Myocyte (in vitro differentiated cells): ENCODE data around the gene RGMA. TPM values are rescaled to one million over a fixed set of nuclear protein-coding genes. Genes with fewer than 3 reads are reported as not detected.

Experiments used
- DNase-seq: peaks from one replicate; pipeline ENCODE4 v3.0.0-alpha.2; 2012; ENCODE audit warnings: low read depth
- polyA plus RNA-seq: library from polyadenylated mRNA; unstranded; fragments of >200 nt; gene quantifications from one replicate; pipeline ENCODE4 v1.2.1, GENCODE V29; 2012; ENCODE audit warnings: missing spikeins
- total RNA-seq: library from RNA; depleted of rRNA; stranded (reverse); fragments of >200 nt; gene quantifications from 2 replicates; pipeline ENCODE4 v1.2.3, GENCODE V29; 2014

RGMA gene
- 0.10 and 0.16 TPM in 2 replicates for total RNA-seq
- 0.01 TPM for polyA plus RNA-seq

- DNase-seq = no peak
Measured at GRCh38 chr15:93088981-93089726, at the start of gene RGMA. RGMA (minus strand) TSS chr15:93089211; CDS start chr15:93088932, 279 bp downstream.

DNA sequence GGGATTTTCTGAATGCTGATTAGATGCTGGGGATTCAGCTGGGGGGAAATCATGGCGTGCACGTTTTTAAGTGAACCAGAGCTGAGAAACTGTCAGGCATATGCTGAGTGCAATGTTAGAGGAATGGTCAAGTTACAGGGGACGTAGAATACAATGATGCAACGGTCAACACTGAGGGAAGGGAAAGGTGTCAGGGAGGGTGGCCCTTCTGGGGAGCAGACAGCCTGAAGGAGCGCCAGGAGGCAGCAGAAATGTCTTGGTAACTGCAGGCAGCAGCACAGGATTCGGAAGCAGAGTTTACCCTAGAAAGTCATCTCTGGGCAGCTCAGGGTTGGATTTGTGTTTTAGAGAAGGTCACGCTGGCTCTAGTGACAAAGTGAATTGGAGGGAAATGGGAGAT is 47.6 kb upstream of the RGMA start:
- DNase-seq = no peak

GRCh38 chr15:93135997-93136397 is 47.0 kb upstream of the RGMA start:
- no peak for DNase-seq

- no peak for DNase-seq
Measured at GRCh38 chr15:93135459-93135858, 46.4 kb upstream of the RGMA start.

DNA sequence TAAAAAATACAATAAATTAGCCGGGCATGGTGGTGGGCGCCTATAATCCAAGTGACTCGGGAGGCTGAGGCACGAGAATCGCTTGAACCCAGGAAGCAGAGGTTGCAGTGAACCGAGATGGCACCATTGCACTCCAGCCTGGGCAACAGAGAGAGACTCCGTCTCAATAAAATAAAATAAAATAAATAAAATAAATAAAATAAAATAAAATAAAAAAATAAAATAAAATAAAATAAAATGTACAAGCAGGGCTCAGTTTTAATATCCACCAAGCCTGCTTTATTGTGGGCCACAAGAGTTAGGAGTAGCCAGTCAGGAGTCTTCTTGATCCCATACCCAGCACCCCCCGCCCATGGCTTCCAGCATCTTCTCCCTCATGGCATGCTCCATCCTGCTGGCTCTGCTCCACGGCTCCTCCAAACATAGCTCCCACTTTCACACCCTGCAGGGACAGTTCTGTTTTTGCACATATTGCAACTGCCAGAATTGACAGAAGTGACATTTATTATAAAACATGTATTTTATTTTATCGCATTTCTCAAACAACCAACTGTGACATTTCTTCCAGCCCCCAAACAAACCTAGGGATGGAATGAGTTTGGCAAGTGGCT is 42.6 kb upstream of the RGMA start:
- no peak for DNase-seq

- DNase-seq = no peak
Measured at GRCh38 chr15:93129702-93130488, 40.9 kb upstream of the RGMA start.

DNA sequence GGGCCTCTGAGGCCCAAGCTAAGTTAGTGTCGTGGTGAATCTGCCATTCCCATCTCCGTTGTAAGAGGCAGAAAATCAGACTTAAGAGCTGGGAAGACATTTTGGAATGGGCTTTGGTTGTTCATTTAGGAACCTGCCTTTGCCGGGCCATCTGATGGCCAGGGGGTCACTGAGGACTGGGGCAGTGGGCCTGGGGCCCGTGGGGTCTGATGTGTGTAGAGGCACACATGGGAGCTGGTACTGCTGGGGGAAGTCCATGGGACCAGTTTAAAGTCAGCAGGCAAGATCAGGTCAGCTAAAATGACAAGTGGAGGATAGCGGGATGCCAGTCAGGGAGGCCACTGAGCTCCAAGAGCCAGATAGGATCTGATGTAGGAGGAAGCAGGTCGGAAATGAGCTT is 38.3 kb upstream of the RGMA start:
- no peak for DNase-seq

- no peak for DNase-seq
Measured at GRCh38 chr15:93126599-93126998, 37.6 kb upstream of the RGMA start.

DNA sequence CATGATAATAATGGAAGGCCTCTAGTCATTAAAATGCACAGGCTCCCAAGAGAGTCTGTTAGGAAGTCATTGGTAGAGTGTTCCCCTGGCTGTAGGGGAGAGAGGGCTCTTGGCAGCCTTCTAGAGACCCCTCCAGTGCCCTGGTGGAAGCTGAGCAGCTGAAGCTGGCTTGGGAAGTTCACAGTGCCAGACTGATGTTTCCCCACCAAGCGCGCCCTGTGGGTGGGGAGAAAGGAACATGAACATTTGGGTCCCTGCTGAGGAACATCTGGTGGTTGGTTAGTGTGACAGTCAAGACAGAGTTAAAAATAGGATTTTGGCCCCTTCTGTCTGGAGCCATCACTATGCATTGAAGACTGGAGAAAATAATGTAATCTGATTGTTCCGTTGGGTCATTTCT is 37.1 kb upstream of the RGMA start:
- no peak for DNase-seq

DNA sequence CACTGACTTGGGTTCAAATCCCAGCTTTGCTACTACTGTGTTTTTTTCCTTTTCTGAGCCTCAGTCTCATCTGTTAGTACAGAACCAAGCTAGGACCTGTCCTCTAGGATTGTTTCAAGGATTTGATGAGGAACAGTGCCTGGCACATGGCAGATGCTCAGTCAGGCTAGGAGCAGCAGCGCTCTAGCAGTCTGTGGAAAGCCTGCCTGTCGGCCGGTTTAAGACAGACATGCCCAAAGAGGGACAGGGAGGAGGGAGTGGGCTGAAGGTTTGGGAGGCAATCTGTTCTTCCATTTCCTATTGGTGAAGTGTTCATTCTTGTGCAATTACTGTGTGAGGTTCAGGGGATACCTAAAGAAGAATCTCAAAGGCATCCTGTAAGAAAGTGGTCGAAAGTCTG is 35.1 kb upstream of the RGMA start:
- DNase-seq = no peak

- DNase-seq = no peak
Measured at GRCh38 chr15:93121973-93122910, 33.2 kb upstream of the RGMA start.

- DNase-seq = no peak
Measured at GRCh38 chr15:93121107-93121506, 32.1 kb upstream of the RGMA start.

- no peak for DNase-seq
Measured at GRCh38 chr15:93118904-93119303, 29.9 kb upstream of the RGMA start.

GRCh38 chr15:93111451-93111850 is 22.4 kb upstream of the RGMA start:
- DNase-seq = no peak

DNA sequence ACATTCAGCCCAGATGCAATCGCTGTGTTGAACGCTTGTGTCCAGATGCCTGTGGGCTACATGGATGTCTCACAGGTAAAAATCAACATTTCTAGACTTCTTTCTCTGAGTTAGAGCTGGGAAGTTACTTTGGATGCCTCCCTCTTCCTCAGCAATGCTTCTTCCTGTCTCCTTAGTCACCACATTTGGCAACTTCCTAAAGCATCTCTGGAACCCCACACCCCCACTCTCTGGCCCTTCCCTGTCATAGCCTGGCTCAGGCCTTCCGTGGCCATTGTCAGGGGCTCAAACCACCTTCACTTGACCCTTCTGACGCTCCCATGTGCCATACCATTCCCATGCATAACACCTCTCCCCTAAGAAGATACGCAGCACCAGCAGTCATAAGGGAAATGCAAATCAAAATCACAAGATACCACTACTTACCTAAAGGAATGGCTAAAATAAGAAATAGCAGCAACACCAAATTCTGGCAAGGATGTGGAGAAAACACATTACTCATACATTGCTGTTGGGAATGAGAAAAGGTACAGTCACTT is 21.6 kb upstream of the RGMA start:
- no peak for DNase-seq

GRCh38 chr15:93109336-93110102 is 20.5 kb upstream of the RGMA start:
- no peak for DNase-seq

DNA sequence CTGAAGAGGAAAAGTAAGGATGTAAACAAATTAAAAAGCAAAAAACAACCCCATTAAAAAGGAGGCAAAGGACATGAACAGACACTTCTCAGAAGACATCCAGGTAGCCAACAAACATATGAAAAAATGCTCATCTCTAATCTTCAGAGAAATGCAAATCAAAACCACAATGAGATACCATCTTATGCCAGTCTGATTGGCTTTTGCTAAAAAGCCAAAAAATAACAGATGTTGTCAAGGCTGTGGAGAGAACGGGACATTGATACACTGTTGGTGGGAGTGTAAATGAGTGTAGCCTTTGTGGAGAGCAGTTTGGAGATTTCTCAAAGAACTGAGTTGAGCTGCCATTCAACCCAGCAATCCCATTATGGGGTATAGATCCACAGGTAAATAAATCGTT is 18.6 kb upstream of the RGMA start:
- DNase-seq = no peak

GRCh38 chr15:93105485-93105884 is 16.5 kb upstream of the RGMA start:
- DNase-seq = no peak

GRCh38 chr15:93103823-93104222 is 14.8 kb upstream of the RGMA start:
- peak; percentile 41 for DNase-seq

DNA sequence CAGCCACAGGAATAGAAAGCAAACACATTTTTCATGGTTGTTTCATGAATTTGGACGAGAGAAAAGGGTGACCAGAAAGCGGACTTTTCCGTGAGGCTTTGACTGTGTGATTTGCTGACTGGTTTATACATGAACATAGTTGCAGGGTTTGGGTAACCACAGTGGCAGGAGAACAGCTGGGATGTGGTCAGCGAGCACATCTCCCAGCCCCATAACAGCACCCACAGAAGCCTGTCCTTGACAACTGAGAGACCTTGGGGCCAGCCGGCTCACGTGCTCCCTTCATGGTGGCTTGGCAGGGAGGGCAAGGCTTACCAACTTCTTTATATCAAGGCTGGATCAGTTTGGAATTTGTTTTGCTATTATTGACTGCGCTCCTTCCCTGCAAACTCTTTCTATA is 13.2 kb upstream of the RGMA start:
- peak; percentile 94 for DNase-seq
